HG02759 (cell line): ENCODE data around the gene TUBA1C.

Source experiments
- ATAC-seq: cut with Tn5 transposase; IDR thresholded peaks from one replicate; pipeline ENCODE4 v1.9.1; 2021; ENCODE audit warnings: mild to moderate bottlenecking, moderate library complexity; ENCODE audit not compliant: unreplicated experiment

Gene TUBA1C

GRCh38 chr12:49264873-49265792, at the start of gene TUBA1C:
Gene TUBA1C (plus strand): TSS chr12:49265082. CDS start chr12:49265182, 100 bp downstream.
- peak; percentile 89 for ATAC-seq

GRCh38 chr12:49219417-49220026, 45.4 kb upstream of the TUBA1C start:
- no peak for ATAC-seq

- ATAC-seq, result no peak
These were observed 43.9 kb upstream of the TUBA1C start for GRCh38 chr12:49220972-49221371.

- ATAC-seq, result no peak
These were observed 41.8 kb upstream of the TUBA1C start for GRCh38 chr12:49223122-49223521.

- ATAC-seq, result no peak
These were observed 41.1 kb upstream of the TUBA1C start for GRCh38 chr12:49223590-49224369.

GRCh38 chr12:49225576-49226166, 39.2 kb upstream of the TUBA1C start:
- no peak for ATAC-seq

- no peak for ATAC-seq
These were observed 37.2 kb upstream of the TUBA1C start for GRCh38 chr12:49227713-49228112.

GRCh38 chr12:49228653-49229052, 36.2 kb upstream of the TUBA1C start:
- no peak for ATAC-seq

- ATAC-seq, result no peak
These were observed 34.6 kb upstream of the TUBA1C start for GRCh38 chr12:49230176-49230804.

GRCh38 chr12:49230805-49231194, 34.1 kb upstream of the TUBA1C start:
- no peak for ATAC-seq

GRCh38 chr12:49231878-49232655, 32.8 kb upstream of the TUBA1C start:
- no peak for ATAC-seq

- ATAC-seq, result no peak
These were observed 31.7 kb upstream of the TUBA1C start for GRCh38 chr12:49232940-49233841.

GRCh38 chr12:49233842-49234526, 30.9 kb upstream of the TUBA1C start:
- peak; percentile 40 for ATAC-seq

- ATAC-seq, result no peak
These were observed 28.5 kb upstream of the TUBA1C start for GRCh38 chr12:49236423-49236822.

- ATAC-seq, result no peak
These were observed 21.3 kb upstream of the TUBA1C start for GRCh38 chr12:49243631-49244030.

- ATAC-seq, result no peak
These were observed 20.7 kb upstream of the TUBA1C start for GRCh38 chr12:49244176-49244575.

- no peak for ATAC-seq
These were observed 13.5 kb upstream of the TUBA1C start for GRCh38 chr12:49251357-49251756.

- no peak for ATAC-seq
These were observed 11.8 kb upstream of the TUBA1C start for GRCh38 chr12:49253033-49253623.
